ENCODE data around the gene CCDC8.
A peak's percentile ranks its signal among the peaks of the same experiment; 100 is the strongest.
"Not testable (repeated sequence)": the region's sequence is repeated elsewhere in the genome, so short reads cannot be mapped to it uniquely, and the experiment has no call there.

Gene CCDC8

DNA sequence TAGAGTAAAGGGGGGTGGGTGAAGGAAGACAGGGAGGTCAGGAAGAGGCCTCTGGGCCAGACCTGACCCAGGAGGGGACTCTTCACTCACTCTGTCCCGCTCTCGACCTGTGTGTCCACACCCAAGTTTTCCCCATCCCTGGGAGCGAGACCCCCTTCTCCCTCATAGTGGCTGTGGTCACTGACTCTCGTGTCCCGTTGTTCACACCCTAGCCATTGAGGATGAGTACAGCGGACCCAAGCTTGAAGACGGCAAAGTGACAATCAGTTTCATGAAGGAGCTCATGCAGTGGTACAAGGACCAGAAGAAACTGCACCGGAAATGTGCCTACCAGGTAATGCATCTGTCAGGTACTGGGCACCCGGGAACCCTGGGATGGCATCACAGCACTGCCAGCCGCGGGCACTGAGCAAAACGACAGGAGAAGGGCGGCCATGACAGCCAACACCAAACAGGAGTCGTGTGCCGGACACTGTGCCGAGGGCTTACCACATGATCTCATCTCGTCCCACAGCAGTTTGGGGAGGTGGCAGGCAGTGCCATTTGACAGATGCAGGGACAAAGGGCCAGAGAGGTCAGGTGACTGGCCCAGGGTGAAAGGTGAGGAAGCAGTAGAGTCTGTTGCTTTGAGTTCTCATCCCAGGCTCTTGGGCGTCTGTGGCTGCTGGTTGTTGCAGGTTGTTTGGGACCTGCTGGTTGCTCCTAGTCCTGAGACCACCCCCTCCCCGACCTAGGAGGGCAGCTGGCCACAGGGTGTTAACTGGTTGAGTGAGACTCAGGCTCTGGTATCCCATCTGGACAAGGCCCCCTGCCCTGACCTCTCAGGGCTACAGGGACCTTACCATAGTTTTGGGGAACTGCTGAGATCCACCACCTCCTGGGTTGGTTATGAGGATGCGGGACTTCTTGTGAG, 36.9 kb downstream of the CCDC8 start:
- DNase-seq, result no peak

DNA sequence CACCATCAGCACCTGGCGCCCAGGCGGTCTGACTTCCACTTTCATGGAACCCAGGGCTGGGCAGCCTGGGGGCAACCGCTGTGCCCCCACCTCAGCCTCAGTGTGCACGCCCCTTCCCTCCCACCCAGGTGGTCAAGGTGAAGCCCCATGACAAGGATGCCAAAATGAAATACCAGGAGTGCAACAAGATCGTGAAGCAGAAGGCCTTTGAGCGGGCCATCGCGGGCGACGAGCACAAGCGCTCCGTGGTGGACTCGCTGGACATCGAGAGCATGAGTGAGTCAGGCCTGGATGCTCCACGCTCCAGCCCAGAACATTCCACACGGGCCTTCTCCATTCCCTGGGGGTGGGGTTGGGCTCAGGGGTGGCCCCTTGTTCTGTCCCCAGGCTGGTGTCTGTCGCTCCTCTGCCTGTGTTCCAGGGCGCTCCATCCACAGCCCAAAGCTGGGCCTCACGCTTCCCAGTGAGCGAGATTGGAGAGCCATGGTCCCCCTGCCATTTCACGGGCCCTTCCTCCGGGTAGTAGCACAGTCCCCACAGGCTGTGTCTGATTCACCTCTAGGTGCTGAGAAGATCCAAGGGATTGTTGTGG, 37.8 kb downstream of the CCDC8 start:
- not testable (repeated sequence) for DNase-seq

DNA sequence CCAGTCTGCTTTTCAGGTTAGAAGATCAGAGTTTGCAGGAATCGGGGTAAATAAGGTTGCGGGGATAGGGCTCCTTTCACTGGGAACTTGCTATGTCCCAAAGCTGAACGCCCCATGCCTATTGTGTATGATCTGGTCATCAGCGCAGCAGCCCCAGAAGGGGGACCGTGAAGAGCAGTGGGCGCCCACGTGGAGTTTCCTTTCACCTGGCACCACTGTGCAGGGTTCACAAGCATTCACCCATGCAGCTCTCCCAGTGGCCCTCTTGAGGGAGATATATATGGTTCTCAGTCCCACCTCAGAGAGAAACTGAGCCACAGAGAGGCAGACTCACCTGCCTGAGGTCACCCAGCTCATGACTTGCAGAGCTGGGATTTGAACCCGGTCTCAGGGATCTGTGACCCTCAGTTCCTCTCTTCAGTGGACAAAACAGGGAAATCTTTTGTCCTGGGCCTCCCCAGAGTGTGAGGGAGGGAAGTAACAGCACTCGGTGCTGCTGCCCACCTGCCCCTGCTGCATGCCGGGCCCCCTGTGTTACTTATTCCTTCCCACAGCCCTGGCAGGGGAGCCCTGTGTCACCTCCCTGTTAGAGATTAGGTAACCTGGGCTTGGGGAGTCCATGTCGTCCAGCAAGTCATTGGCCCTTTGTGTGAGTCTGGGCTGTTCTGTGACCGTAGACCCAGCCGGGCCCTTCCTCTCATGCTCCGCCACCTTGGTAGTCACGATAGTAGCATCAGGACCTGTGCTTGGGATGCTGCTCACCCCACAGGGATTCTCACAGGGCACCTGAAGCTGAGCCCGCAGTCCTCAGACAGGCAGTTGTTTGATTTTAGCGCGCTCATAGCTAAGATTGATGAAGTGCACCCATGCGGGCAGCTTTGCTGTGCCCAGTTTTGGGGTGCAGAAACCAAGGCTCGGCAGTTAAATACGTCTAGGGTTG, 38.6 kb downstream of the CCDC8 start:
- no peak for DNase-seq

DNA sequence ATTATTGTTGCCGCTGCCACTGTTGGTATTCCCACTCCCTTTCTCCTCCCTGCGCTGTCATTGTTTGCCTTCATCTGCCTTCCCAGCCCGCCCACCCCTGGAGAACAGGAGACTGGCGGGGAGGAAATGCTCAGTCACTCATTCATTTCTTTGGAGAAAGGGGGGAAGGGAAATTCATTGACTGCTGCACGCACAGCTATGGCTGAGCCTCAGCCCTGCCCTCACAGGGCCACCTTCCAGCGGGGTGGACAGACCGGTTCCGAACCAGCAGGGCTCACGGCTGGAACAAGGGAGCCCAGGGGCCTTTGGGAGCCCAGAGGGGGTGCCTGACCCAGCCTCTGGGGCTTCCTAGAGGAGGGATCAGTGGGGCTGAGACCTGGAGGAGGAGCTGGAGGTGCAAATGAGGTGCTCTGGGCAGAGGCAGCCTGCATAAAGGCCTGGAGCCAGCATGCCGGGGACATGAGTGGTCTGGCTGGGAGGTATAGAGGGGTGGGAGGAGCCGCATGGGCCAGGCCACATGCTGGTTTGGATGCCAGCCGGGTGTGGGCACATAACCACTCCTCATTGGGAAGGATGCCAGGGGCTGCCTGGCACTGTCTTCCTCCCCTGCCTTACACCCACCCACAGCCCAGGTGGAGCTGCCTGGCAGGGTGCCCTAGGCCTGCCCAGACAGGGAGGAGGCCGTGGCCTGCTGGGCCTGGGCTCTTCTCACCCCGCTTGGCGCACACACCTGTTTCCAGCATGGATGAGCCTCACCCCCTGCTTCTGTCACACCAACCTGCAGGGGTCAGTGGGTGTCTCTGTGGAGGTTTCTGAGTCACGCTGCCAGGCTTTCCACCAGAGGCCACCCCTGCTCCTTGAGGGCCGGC, 39.6 kb downstream of the CCDC8 start:
- no peak for DNase-seq

DNA sequence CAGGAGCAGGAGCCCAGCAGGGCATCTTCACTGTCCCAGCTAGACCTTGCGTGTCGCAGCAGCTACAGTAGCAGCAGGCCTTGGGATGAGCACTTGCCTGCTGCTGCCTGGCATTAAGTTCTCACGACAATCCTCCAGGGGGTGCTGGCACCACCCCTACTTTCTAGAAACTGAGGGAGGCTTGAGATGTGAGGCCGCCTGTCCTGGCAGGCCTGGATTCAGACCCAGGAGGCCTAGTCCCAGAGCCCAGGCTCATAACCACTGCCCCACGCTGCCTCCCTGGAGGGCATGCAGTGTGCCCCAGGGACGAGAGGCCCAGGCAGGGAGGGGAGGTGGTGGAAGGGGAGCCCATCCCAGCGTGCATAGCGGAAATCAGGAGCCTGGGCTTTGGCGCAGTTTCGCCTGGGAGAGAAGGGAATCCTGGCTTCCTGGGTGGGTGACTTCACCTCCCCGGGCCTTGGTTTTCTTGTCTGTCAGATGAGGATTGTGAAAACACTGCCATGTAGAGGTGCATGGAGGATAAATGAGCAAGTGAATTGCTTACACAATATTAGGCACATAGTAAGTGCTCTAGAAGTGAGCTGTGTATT, 40.4 kb downstream of the CCDC8 start:
- DNase-seq, result no peak

DNA sequence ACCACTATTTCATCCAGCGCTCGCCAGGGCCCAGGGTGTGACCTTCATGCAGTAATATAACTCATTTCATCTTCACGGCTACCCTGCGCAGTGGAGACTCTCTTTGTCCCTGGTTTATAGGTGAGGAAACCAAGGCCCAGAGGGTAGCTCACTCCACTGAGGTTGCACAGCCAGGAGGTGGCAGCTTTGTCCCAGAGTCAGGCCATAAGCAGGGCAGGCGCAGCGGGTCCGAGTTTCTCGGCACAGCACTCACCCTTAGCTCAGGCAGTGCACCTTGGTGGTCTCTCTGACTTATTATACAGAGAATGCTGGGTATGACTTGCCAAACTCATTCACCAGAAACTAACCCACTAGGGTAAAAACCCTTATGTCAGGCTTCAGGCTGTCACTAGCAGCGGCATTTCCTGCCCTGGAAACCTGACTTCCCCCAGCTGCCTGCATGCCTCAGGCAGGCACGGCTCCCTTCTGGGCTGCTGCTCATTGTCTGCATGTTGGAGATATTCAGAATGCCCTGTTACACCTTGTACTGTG, 41.9 kb downstream of the CCDC8 start:
- no peak for DNase-seq

DNA sequence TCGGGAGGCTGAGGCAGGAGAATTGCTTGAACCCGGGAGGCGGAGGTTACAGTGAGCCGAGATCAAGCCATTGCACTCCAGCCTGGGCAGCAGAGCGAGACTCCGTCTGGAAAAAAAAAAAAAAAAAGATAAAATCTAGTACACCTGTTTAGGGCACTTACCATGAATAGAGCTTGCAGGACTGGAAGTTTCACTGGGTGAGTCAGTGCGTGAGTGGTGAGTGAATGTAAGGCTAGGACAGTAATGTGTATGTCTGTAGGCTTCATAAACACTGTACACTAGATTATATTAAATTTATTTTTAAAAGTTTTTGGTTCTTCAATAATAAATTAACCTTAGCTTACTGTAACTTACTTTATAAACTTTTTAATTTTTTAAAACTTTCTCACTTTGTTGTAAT, 43.5 kb downstream of the CCDC8 start:
- DNase-seq, result no peak

DNA sequence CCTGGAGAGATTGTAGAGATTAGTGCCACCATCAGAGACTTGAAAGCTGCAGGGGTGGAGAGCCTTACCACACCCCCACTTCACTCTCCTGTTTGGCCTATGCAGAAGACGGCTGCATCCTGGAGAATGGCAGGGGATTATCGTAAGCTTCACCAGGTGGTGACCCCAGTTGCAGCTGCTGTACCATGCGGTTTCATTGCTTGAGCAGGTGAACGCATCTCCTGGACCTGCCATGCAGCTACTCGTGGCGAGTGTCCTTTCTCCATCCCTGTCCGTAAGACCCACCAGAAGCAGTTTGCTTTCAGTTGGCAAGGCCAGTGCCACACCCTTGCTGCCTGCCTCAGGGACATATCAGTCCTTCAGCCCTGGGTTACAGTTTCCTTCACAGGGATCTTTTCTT, 45.2 kb downstream of the CCDC8 start:
- DNase-seq, result peak; percentile 32

DNA sequence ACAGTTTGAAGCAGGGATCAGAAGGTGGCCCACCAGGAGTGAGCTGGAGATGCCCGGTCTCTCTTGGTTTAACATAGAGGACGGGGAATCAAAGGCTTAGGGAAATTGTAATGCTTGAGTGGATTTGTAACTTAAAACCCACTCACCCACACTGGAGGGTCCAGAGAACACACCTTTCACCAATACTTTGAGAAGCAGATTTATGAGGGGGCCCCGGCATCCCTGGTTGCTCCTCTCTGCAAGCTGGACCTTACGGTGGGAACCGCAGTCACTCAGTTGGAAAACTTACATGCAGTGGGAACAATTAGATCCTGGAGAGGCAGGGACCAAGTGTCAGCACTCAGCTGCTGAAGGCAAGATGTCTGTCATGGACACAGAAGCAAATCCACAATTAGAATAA, 45.9 kb downstream of the CCDC8 start:
- no peak for DNase-seq

DNA sequence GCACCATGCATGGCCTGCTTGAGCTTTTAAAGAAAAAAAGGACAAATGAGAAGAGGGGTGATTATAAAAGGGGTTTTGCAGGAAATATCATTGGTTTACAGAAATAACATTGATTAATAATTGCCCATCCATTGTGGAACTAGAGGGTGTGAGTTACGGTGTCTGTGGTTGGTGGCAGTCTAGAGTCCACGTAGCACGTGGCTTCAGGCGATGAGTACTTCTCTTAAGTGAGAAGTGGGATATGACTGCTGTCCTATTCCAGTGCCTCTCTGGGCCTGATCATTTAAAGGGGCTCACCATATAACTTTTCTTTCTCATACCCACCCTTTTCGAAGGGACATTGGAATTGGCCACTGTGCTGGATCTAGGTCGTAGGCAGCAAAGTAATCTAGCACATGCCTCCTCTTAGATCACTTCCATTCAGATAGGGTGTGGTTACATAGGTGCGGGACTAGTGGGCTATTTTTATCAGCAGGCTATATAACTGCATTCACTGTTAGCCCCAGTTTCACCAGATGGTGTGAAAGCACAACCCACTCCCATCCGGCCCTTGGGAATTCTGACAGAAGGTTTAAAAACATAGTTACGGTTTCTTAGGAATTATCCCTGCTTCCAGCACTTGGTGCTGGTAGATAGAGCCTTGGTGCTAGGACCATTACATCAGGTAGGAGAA, 46.6 kb downstream of the CCDC8 start:
- DNase-seq, result no peak

DNA sequence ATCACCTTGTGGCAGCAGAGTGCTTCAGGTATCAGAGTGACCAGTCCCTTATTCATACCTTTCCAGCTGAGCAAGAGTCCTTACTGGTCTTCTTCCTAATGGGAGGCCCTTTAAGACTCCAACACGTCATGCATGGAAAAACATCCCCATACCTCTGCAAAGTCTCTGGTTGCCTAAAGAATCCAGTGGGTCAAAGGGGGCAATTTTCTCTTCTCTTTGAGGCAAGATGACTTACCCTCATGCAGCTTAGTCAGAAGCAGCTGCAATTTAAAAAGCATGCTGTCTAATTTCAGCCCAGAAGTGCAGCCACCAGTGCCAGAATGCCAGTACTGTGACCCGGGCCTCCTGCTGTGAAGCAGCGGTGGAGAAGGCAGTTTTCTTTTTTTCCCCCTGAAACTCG, 47.8 kb downstream of the CCDC8 start:
- DNase-seq, result no peak

DNA sequence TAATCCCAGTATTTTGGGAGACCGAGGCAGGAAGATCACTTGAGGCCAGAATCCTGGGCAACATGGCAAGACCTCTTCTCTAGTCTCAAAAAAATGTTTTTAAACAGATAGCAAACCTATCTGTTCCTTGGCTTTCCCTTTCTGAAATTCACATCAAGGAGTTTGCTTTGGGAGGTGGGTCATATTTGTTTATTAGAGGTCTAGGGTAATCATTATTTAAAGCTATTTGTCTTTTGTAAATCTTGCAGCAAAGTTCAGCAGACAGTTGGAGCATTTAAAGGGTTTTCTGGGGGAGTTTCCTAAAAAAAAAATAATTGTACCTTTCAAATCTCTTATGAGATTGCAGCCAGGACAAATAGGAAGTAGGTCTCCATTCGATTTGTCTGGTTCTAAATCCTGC, 49.0 kb downstream of the CCDC8 start:
- no peak for DNase-seq

DNA sequence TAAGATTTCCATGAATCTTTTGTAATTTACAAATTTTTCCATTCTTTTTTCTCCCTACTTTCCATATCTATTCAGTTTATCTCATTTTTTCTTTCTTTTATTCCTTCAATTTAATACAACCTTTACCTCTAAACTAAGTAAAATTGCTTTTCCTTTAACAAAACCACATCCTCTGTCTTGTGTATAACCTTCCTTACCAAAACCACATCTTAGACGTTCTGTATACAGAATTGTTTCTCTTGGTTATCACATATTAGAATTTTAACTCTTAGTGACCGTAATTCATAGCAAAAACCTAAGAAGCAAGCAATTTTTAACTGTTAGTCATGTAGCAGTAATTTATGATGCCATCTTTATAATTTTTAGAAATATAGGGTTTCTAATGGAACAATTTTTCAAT, 51.4 kb downstream of the CCDC8 start:
- no peak for DNase-seq
